Liver (tissue), 5 donors: ENCODE results near the gene AHSA1. TPM values are rescaled to one million over a fixed set of nuclear protein-coding genes. Genes with fewer than 3 reads are reported as not detected.

ENCODE experiments used
- polyA plus RNA-seq, 2 donors: library from polyadenylated mRNA; stranded (reverse) in 1 of 2; unstranded in 1 of 2; fragments of 200-250 nt in 1 of 2; fragments of >200 nt in 1 of 2; fragmentation: Nextera tagmentation in 1 of 2; extraction: Ambion mirVana in 1 of 2; gene quantifications; one replicate each; pipeline versions ENCODE4 v1.2.1 to v1.2.3, GENCODE V29; 2013 to 2015
- small RNA-seq: library from RNA; depleted of rRNA; stranded (forward); fragments of <200 nt; gene quantifications from one replicate; pipeline ENCODE3, GENCODE V24; 2014
- total RNA-seq, 2 donors: library from RNA; depleted of rRNA; stranded (reverse); fragments of >200 nt; gene quantifications; one replicate each; pipeline ENCODE4 v1.2.3, GENCODE V29; 2014
- donor health status: healthy.
- donor health status: healthy.
- donor health status: healthy.

Gene AHSA1
- total and polyA plus RNA-seq, 4 donors: 45.8 to 80.7 (median 50.9) TPM

Small RNA genes lying within 50 kb of the gene (small RNA-seq; reads per million reads assigned to genes)
- not detected for gene RF00404

Other genes with a start within 250 kb of the AHSA1 start
- gene NGB, start 186.9 kb upstream of the AHSA1 start, total RNA-seq: not detected
- gene NGB, start 186.9 kb upstream of the AHSA1 start, polyA plus RNA-seq: not detected
- gene POMT2, start 137.2 kb upstream of the AHSA1 start, total RNA-seq: 10 to 100 TPM in 1 of 2 donors, 1 to 10 TPM in 1; 5.3 to 13.1 TPM
- gene POMT2, start 137.2 kb upstream of the AHSA1 start, polyA plus RNA-seq: 1 to 10 TPM; 4.8 to 5.2 TPM
- gene GSTZ1, start 137.1 kb upstream of the AHSA1 start, total RNA-seq: 100 to 1,000 TPM in 1 of 2 donors, 10 to 100 TPM in 1; 14.9 to 183 TPM
- gene GSTZ1, start 137.1 kb upstream of the AHSA1 start, polyA plus RNA-seq: 10 to 100 TPM; 52.0 to 70.4 TPM
- 1 to 10 TPM; 6.9 TPM for gene TMED8, start 81.0 kb upstream of the AHSA1 start, total RNA-seq
- 1 to 10 TPM; 1.3 to 1.6 TPM for gene TMED8, start 81.0 kb upstream of the AHSA1 start, polyA plus RNA-seq
- gene SAMD15, start 80.7 kb upstream of the AHSA1 start, total RNA-seq: under 1 TPM; 0.19 to 0.50 TPM
- under 1 TPM in 1 of 2 donors, not detected in 1; 0.10 TPM for gene SAMD15, start 80.7 kb upstream of the AHSA1 start, polyA plus RNA-seq
- gene NOXRED1, start 34.6 kb upstream of the AHSA1 start, total RNA-seq: under 1 TPM; 0.19 to 0.50 TPM
- under 1 TPM; 0.06 to 0.42 TPM for gene NOXRED1, start 34.6 kb upstream of the AHSA1 start, polyA plus RNA-seq
- 10 to 100 TPM in 1 of 2 donors, 1 to 10 TPM in 1; 9.8 to 13.9 TPM for gene VIPAS39, start 492 bp upstream of the AHSA1 start, total RNA-seq
- gene VIPAS39, start 492 bp upstream of the AHSA1 start, polyA plus RNA-seq: 1 to 10 TPM; 5.6 to 8.0 TPM
- not detected for gene ISM2, start 40.7 kb downstream of the AHSA1 start, total RNA-seq
- gene ISM2, start 40.7 kb downstream of the AHSA1 start, polyA plus RNA-seq: not detected
- 10 to 100 TPM; 15.1 to 19.2 TPM for gene SPTLC2, start 158.5 kb downstream of the AHSA1 start, total RNA-seq
- 1 to 10 TPM; 3.9 to 4.6 TPM for gene SPTLC2, start 158.5 kb downstream of the AHSA1 start, polyA plus RNA-seq
- 1 to 10 TPM; 5.1 to 6.1 TPM for gene ALKBH1, start 249.9 kb downstream of the AHSA1 start, total RNA-seq
- 1 to 10 TPM; 4.2 to 4.9 TPM for gene ALKBH1, start 249.9 kb downstream of the AHSA1 start, polyA plus RNA-seq